Stimulated activated CD4-positive, alpha-beta T cell treated with anti-CD3 and anti-CD28 coated beads, Interleukin-1b, Interleukin-23, amount 100 ng/mL, for 24 hours (primary cell): ENCODE results near the gene PHLDB2.

Experiments
- DNase-seq, 4 experiments: peaks; one replicate each; pipeline ENCODE4 v3.0.0-alpha.2; 2020; ENCODE audit warnings: low read depth in 4 of 4, low spot score in 1 of 4

The PHLDB2 gene

DNA sequence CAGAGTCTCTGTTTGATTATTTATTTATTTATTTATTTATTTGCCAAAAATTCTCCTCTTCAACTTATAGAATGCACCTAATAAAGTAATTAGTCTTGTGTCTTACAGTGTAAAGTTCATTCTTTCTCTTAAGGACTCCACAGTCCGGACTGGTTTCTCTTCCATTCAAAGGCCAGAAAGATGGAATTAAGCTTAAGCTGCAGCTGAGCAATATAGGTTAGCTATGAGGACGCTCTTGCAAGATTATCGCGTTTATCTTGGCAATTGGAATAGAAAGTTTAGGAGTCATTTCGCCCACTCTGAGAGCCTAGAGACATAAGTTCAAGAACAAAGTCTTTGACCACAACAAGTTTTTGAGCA is 154.7 kb downstream of the PHLDB2 start:
- DNase-seq: no peak

DNA sequence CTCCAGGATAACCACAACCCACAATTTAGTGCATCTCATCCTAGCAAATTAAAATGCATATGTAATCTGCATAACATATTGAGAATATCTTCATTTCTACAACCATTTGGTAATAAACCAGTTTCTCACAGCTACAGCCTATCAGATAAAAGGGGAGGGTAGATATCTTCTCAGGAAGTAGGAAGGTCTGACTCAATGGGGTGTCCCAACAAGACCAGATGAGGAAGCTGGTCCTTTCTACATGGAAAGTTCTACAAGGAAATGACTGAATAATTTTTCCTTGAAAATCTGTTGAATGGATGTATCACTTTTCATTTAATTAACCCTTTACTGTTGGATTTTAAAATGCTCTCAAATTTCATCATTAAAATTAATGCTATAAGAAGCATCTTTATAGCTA is 158.0 kb downstream of the PHLDB2 start:
- no peak for DNase-seq

DNA sequence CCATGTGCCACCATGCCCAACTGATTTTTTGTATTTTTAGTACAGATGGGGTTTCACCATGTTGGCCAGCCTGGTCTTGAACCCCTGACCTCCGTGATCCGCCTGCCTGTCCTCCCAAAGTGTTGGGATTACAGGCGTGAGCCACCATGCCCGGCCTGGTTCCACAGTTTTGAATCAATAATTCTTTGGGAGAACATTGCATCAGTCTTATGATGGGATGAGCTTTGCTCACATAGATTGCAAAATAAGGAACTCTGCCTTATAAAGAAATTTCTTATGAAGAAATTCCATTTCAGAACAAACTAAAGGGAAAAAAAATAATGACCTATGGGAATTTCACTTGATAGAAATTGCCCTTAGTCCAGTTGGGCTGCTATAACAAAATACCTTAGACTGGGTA is 159.6 kb downstream of the PHLDB2 start:
- DNase-seq: no peak

DNA sequence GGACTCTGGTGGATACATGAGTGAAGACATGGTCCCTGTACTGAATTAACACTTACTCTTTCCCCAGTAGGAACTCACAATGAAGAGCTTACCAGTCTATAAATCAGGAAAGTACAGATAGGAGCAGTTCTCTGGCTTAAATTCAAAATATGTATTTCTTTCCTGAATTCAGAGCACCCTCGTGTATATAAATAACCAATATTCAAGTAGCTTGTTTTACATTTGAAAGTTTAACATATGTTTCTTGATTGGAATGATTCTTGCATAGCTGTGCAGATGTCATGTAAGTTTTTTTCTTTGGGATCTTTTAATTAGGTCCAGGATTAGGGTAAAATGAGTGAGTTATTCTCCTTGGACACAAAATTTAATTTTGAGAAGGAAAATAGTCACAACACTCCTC is 160.7 kb downstream of the PHLDB2 start:
- no peak for DNase-seq

DNA sequence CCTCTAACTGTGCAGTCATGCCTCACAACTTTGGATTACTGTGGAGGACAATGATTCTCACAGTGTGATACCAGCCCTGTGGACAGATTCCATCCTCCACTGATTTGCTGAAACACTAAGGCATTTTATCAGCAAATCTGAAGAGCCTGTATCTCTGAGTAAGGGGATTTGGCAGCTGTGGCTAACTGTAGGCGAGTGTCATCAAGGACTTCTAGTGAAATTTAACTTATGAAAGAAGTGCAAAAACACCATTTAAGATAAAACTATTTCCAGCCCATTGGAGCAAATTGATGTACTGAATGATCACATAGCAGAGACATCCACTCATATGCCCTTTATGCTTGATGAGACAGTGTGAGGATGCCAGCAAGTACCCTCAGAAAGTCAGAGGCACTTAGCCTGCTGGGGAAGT is 161.6 kb downstream of the PHLDB2 start:
- no peak for DNase-seq
